HepG2 (cell line): Measurements from ENCODE around the gene CCDC30. TPM values are rescaled to one million over a fixed set of nuclear protein-coding genes. Genes with fewer than 3 reads are reported as not detected.

Source experiments
- ATAC-seq: fragments of 200-7000 bp; cut with Tn5 transposase; 3 replicates; pipeline ENCODE4 v1.9.1; 2020; ENCODE audit warnings: mild to moderate bottlenecking, moderate library complexity
- BruUV-seq: library from RNA; stranded (reverse); fragments of 400-500 nt; replicated peaks from 2 replicates; lab custom pipeline; 2021; lab: Mats Ljungman, UMichigan
- CTCF ChIA-PET: fragments of 300-600 bp; formaldehyde crosslinking; extraction: SDS; loops from one replicate; lab custom pipeline; 2021; ENCODE audit warnings: low total read pairs, inconsistent platforms, low intra/inter-chr PET ratio; lab: Yijun Ruan, JAX
- POLR2A ChIA-PET: fragments of 350-600 bp; sonication (Branson Sonifier 250); formaldehyde crosslinking; loops from one replicate; lab custom pipeline; 2020; ENCODE audit warnings: antibody characterized with exemption, inconsistent platforms; lab: Yijun Ruan, JAX
- DNase-seq: peaks from one replicate; pipeline ENCODE4 v3.0.0-alpha.2; 2015; ENCODE audit warnings: low spot score
- FAIRE-seq: peaks from 3 replicates; lab custom pipeline; 2011; peaks lifted over from hg19 to GRCh38; lab: Jason Lieb, UNC
- H2AFZ ChIP-seq: one replicate; pipeline ENCODE4 v1.6.1; 2011; ENCODE audit warnings: low read length, inconsistent platforms
- H3K27ac ChIP-seq: fragments of 300-600 bp; 3 replicates; pipeline ENCODE4 v1.8.0; 2011; ENCODE audit warnings: mixed run types, mild to moderate bottlenecking, mixed read lengths, low read length, inconsistent platforms; ENCODE audit not compliant: insufficient read depth; ENCODE audit errors: extremely low read length
- H3K27me3 ChIP-seq, 2 experiments: fragments of 200-600 bp in 1 of 2; 2 replicates in 1 of 2; 3 replicates in 1 of 2; pipeline versions ENCODE4 v1.6.0 to v1.8.0; 2011; ENCODE audit warnings: low read length in 2 of 2, mild to moderate bottlenecking in 2 of 2, moderate library complexity in 2 of 2, inconsistent platforms in 1 of 2; ENCODE audit not compliant: insufficient read depth in 2 of 2, control insufficient read depth in 1 of 2
- H3K36me3 ChIP-seq, 2 experiments: fragments of 200-600 bp in 1 of 2; replicated peaks in 1 of 2; 2 replicates in 1 of 2; 3 replicates in 1 of 2; pipeline versions ENCODE4 v1.5.1 to v1.8.0; 2011; ENCODE audit warnings: low read length in 2 of 2, inconsistent platforms in 1 of 2; ENCODE audit not compliant: insufficient read depth in 2 of 2, control insufficient read depth in 1 of 2
- H3K4me1 ChIP-seq: 2 replicates; pipeline ENCODE4 v1.5.1; 2012; ENCODE audit warnings: low read length, inconsistent platforms; ENCODE audit not compliant: insufficient read depth
- H3K4me2 ChIP-seq: 2 replicates; pipeline ENCODE4 v1.6.0; 2011; ENCODE audit warnings: low read depth, low read length, inconsistent platforms
- H3K4me3 ChIP-seq, 3 experiments: fragments of 200-600 bp in 1 of 3; sonication (generic), shearing (Covaris generic) in 1 of 3; replicated peaks in 1 of 3; 2 replicates each; pipeline ENCODE4 v1.5.1; 2011 to 2016; ENCODE audit warnings: low read length in 3 of 3, inconsistent platforms in 2 of 3, low read depth in 2 of 3, mild to moderate bottlenecking in 2 of 3, control low read depth in 1 of 3, mixed read lengths in 1 of 3; ENCODE audit not compliant: insufficient read depth in 1 of 3
- H3K79me2 ChIP-seq: one replicate; pipeline ENCODE4 v1.6.1; 2011; ENCODE audit warnings: low read length, inconsistent platforms; ENCODE audit not compliant: insufficient read depth
- H3K9ac ChIP-seq: 2 replicates; pipeline ENCODE4 v1.6.0; 2011; ENCODE audit warnings: mild to moderate bottlenecking, low read depth, low read length, inconsistent platforms; ENCODE audit not compliant: insufficient read depth
- H3K9me3 ChIP-seq: 2 replicates; pipeline ENCODE4 v1.5.1; 2012; ENCODE audit warnings: mild to moderate bottlenecking, low read length
- H4K20me1 ChIP-seq: 2 replicates; pipeline ENCODE4 v1.6.0; 2011; ENCODE audit warnings: inconsistent platforms, mild to moderate bottlenecking, low read length, moderate library complexity; ENCODE audit not compliant: insufficient read depth
- ATF1 ChIP-seq: IDR thresholded peaks from 2 replicates; pipeline ENCODE4 v1.6.1; 2016; ENCODE audit warnings: mild to moderate bottlenecking, control low read depth
- CCAR2 ChIP-seq: fragments of 200-400 bp; formaldehyde crosslinking; optimal IDR thresholded peaks from 2 replicates; pipeline ENCODE3; 2018; ENCODE audit warnings: low read depth, mild to moderate bottlenecking, low read length, moderate library complexity
- MAF1 ChIP-seq: sonication (generic); formaldehyde crosslinking; IDR thresholded peaks from 2 replicates; pipeline ENCODE4 v1.5.0; 2020; ENCODE audit warnings: missing genetic modification reagents, borderline replicate concordance
- RBM22 ChIP-seq: fragments of 200-400 bp; formaldehyde crosslinking; optimal IDR thresholded peaks from 2 replicates; pipeline ENCODE3; 2017; ENCODE audit warnings: mild to moderate bottlenecking, low read length, moderate library complexity
- RXRB ChIP-seq: IDR thresholded peaks from 2 replicates; pipeline ENCODE4 v1.6.1; 2016; ENCODE audit warnings: borderline replicate concordance, missing genetic modification reagents, missing compliant biosample characterization
- SP140L ChIP-seq: sonication (generic); formaldehyde crosslinking; IDR thresholded peaks from 2 replicates; pipeline ENCODE4 v1.4.0; 2020; ENCODE audit warnings: missing genetic modification reagents, borderline replicate concordance
- TMF1 ChIP-seq: sonication (generic); formaldehyde crosslinking; IDR thresholded peaks from 2 replicates; pipeline ENCODE4 v1.8.1; 2022; ENCODE audit warnings: low read depth, missing genetic modification reagents
- YEATS2 ChIP-seq: sonication (generic); formaldehyde crosslinking; IDR thresholded peaks from 2 replicates; pipeline ENCODE4 v1.4.0; 2020; ENCODE audit warnings: missing genetic modification reagents, borderline replicate concordance
- ZBTB7A ChIP-seq: sonication (generic); formaldehyde crosslinking; IDR thresholded peaks from 2 replicates; pipeline ENCODE4 v1.8.0; 2022; ENCODE audit warnings: mild to moderate bottlenecking, missing genetic modification reagents
- ZNF331 ChIP-seq: sonication (generic); formaldehyde crosslinking; IDR thresholded peaks from 2 replicates; pipeline ENCODE4 v1.4.0; 2020; ENCODE audit warnings: missing genetic modification reagents
- ZNF441 ChIP-seq: sonication (generic); formaldehyde crosslinking; IDR thresholded peaks from 2 replicates; pipeline ENCODE4 v1.7.0; 2021; ENCODE audit warnings: missing genetic modification reagents, borderline replicate concordance
- WGBS: methylation state at CpG from one replicate; pipeline ENCODE4 v1.1.6; 2017; ENCODE audit warnings: low lambda C conversion rate; 5-methylcytosine and 5-hydroxymethylcytosine counted together
- in situ Hi-C: cut with HindIII; loops from 2 replicates; pipeline ENCODE4 v1.10.0; 2017; ENCODE audit warnings: low pct_unique_long_range_greater_than_20kb; ENCODE audit not compliant: extremely low pct_ligation_motif_present
- intact Hi-C: fragments of 100-400 bp; cut with micrococcal nuclease; formaldehyde crosslinking; loops from one replicate; pipeline ENCODE4 v1.10.0; 2022; ENCODE audit not compliant: unreplicated experiment
- polyA plus RNA-seq, 8 experiments: library from polyadenylated mRNA; depleted of rRNA in 3 of 8; stranded (reverse) in 7 of 8; unstranded in 1 of 8; fragments of >200 nt; fragmentation: Illumina TruSeq in 4 of 8; extraction: Trizol in 4 of 8; gene quantifications; 2 replicates each; pipeline versions ENCODE4 v1.2.1 to v1.2.3, GENCODE V29; 2011 to 2016; ENCODE audit warnings: low read depth in 4 of 8, missing spikeins in 1 of 8, mixed read lengths in 1 of 8; ENCODE audit not compliant: insufficient read depth in 1 of 8
- total RNA-seq, 5 experiments: library from RNA; depleted of rRNA; stranded (reverse); fragments of >200 nt; fragmentation: Illumina TruSeq; extraction: Trizol; gene quantifications; 2 replicates each; pipeline ENCODE4 v1.2.3, GENCODE V29; 2016; ENCODE audit warnings: low read depth in 1 of 5
- TF ChIP-seq, protein P1 (sequence below): sonication (generic); formaldehyde crosslinking; IDR thresholded peaks from 2 replicates; pipeline ENCODE4; 2020; ENCODE audit warnings: missing genetic modification reagents, mild to moderate bottlenecking, borderline replicate concordance

The CCDC30 gene
- total and polyA plus RNA-seq, 2 of the 13 experiments (the other 11 are each of a cell fraction or from before 2014, with no cell fraction given), result 0.25 to 0.77 TPM

- POLR2A ChIA-PET, result interaction anchor here (1.0 to 2.4 kb wide), 8 partner anchors 9 to 189 kb away, joined by 3 to 51 read pairs (median 5); partner anchors contain the start of genes CLDN19, YBX1 and ZNF691
- Histone ChIP-seq H3K27me3 (peaks cover 0 to 4% of the 10 kb centered on the region in 2 experiments; a peak in 1 of 5 replicates), H2AFZ (no peak overlapping the region), H3K9me3 (no peaks in the 10 kb centered on the region), H3K4me2 (peak overlapping the region; percentile 97), H3K9ac (no peak overlapping the region), H3K27ac (peak overlapping the region; percentile 82), H3K4me1 (peaks cover 38% of the 10 kb centered on the region), H3K4me3 (peak overlapping the region in 1 of 3 experiments; percentile 74; a peak in 1 of 6 replicates), H4K20me1 (no peaks in the 10 kb centered on the region), H3K36me3 (peaks cover 2 to 8% of the 10 kb centered on the region in 2 experiments; a peak in 1 of 5 replicates), H3K79me2 (peaks cover 30% of the 10 kb centered on the region)
- intact Hi-C loops, result no loop called here
- no TSS peak for BruUV-seq
- in situ Hi-C loops, result no loop called here
- no peak for FAIRE-seq
- ATAC-seq, result no peak
- CTCF ChIA-PET, result no interaction called here
- TF ChIP-seq RXRB (CRISPR knock-in tag) (no peak), SP140L (CRISPR knock-in tag) (no peak), ATF1 (CRISPR knock-in tag) (no peak)
- WGBS, result 92% methylated on average over 5 of the region's 5 CpGs
- no peak for DNase-seq
Measured at GRCh38 chr1:42657201-42657600, 194.1 kb downstream of the CCDC30 start.

GRCh38 chr1:42657981-42658876, 195.1 kb downstream of the CCDC30 start, which contains the start of gene PPIH:
Gene PPIH, plus strand, starts transcription at chr1:42658423. Its CDS starts 24 bp downstream, at chr1:42658447.
- Histone ChIP-seq H3K4me2 (peak within 1 kb of the TSS; percentile 97), H3K9ac (peak within 1 kb of the TSS; percentile 80), H3K79me2 (peaks cover 30% of the 10 kb centered on the region), H3K4me1 (peaks cover 38% of the 10 kb centered on the region), H3K27ac (peak within 1 kb of the TSS; percentile 82), H3K4me3 (peak within 1 kb of the TSS; percentile 74 to 98 (median 94)), H3K36me3 (peaks cover 2 to 8% of the 10 kb centered on the region in 2 experiments; a peak in 3 of 5 replicates), H2AFZ (peak within 1 kb of the TSS; percentile 97), H3K9me3 (no peaks in the 10 kb centered on the region), H3K27me3 (peaks cover 0 to 4% of the 10 kb centered on the region in 2 experiments; a peak in 1 of 5 replicates), H4K20me1 (no peaks in the 10 kb centered on the region)
- under 1% methylated on average over 30 of the region's 53 CpGs for WGBS
- DNase-seq, result peak; percentile 90
- in situ Hi-C loops, result no loop called here
- ATAC-seq, result peak; percentile 99
- TSS peak; percentile 77 for BruUV-seq
- ChIA-PET POLR2A (interaction anchor here (0.8 to 2.4 kb wide), 14 partner anchors 8 to 323 kb away, joined by 3 to 51 read pairs (median 4); partner anchors contain the start of genes C1orf50, CLDN19, P3H1 and PPCS), CTCF (no interaction called here)
- peak; percentile 43 for FAIRE-seq
- intact Hi-C loops, result loop anchor here (2.0 kb wide), 1 partner anchor 25 kb away; the partner anchor contains the start of gene YBX1
- TF ChIP-seq ZNF331 (CRISPR knock-in tag) (peak; percentile 76; the same call in 1 of the 2 replicates), ZNF441 (CRISPR knock-in tag) (peak; percentile 78; the same call in 1 of the 2 replicates), ZBTB7A (CRISPR knock-in tag) (no peak), CCAR2 (no peak), MAF1 (CRISPR knock-in tag) (no peak), YEATS2 (CRISPR knock-in tag) (peak; percentile 92), TMF1 (CRISPR knock-in tag) (peak; percentile 76), RBM22 (peak; percentile 31)
- TF ChIP-seq, protein P1, sequence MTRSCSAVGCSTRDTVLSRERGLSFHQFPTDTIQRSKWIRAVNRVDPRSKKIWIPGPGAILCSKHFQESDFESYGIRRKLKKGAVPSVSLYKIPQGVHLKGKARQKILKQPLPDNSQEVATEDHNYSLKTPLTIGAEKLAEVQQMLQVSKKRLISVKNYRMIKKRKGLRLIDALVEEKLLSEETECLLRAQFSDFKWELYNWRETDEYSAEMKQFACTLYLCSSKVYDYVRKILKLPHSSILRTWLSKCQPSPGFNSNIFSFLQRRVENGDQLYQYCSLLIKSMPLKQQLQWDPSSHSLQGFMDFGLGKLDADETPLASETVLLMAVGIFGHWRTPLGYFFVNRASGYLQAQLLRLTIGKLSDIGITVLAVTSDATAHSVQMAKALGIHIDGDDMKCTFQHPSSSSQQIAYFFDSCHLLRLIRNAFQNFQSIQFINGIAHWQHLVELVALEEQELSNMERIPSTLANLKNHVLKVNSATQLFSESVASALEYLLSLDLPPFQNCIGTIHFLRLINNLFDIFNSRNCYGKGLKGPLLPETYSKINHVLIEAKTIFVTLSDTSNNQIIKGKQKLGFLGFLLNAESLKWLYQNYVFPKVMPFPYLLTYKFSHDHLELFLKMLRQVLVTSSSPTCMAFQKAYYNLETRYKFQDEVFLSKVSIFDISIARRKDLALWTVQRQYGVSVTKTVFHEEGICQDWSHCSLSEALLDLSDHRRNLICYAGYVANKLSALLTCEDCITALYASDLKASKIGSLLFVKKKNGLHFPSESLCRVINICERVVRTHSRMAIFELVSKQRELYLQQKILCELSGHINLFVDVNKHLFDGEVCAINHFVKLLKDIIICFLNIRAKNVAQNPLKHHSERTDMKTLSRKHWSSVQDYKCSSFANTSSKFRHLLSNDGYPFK (CRISPR knock-in tag), result peak; percentile 90; the same call in 1 of the 2 replicates
